IMR-90 (cell line): ENCODE data around the gene CELA3A. TPM values are rescaled to one million over a fixed set of nuclear protein-coding genes. Genes with fewer than 3 reads are reported as not detected.

Experiments
- ATAC-seq: fragments of 200-7000 bp; cut with Tn5 transposase; 2 replicates; pipeline ENCODE4 v1.9.1; 2020; ENCODE audit warnings: low read depth, mild to moderate bottlenecking, moderate library complexity
- BruUV-seq: library from RNA; stranded (reverse); fragments of 400-500 nt; replicated peaks from 2 replicates; lab custom pipeline; 2021; lab: Mats Ljungman, UMichigan
- CTCF ChIA-PET: fragments of 300-600 bp; formaldehyde crosslinking; extraction: SDS; loops from one replicate; lab custom pipeline; 2021; ENCODE audit warnings: antibody characterized with exemption; lab: Yijun Ruan, JAX
- POLR2A ChIA-PET: fragments of 300-600 bp; sonication (Branson Sonifier 250); formaldehyde crosslinking; loops from one replicate; lab custom pipeline; 2022; ENCODE audit warnings: antibody characterized with exemption; ENCODE audit not compliant: unreplicated experiment; lab: Charles Lee
- DNase-seq: peaks from one replicate; pipeline ENCODE4 v3.0.0; 2013
- H2AFZ ChIP-seq: replicated peaks from 2 replicates; pipeline ENCODE3; 2013; ENCODE audit warnings: low read length, mild to moderate bottlenecking; ENCODE audit not compliant: poor library complexity
- H2AK5ac ChIP-seq: 2 replicates; pipeline ENCODE4 v1.6.1; 2013; ENCODE audit warnings: low read depth, low read length, inconsistent platforms
- H2AK9ac ChIP-seq: replicated peaks from 2 replicates; pipeline ENCODE3; 2013; ENCODE audit warnings: mild to moderate bottlenecking, low read depth, low read length, moderate library complexity; ENCODE audit not compliant: poor library complexity
- H2BK120ac ChIP-seq: 2 replicates; pipeline ENCODE4 v1.6.1; 2013; ENCODE audit warnings: low read depth, low read length, inconsistent platforms
- H2BK15ac ChIP-seq: 3 replicates; pipeline ENCODE4 v1.6.1; 2013; ENCODE audit warnings: low read depth, low read length, inconsistent platforms
- H2BK20ac ChIP-seq: 2 replicates; pipeline ENCODE4 v1.6.1; 2013; ENCODE audit warnings: low read depth, mild to moderate bottlenecking, inconsistent platforms, low read length, moderate library complexity
- H2BK5ac ChIP-seq: 2 replicates; pipeline ENCODE4 v1.6.1; 2013; ENCODE audit warnings: mild to moderate bottlenecking, low read depth, low read length, inconsistent platforms; ENCODE audit not compliant: poor library complexity, severe bottlenecking
- H3K14ac ChIP-seq: replicated peaks from 2 replicates; pipeline ENCODE4 v1.6.1; 2013; ENCODE audit warnings: low read depth, low read length, inconsistent platforms
- H3K18ac ChIP-seq: 2 replicates; pipeline ENCODE4 v1.6.1; 2013; ENCODE audit warnings: low read depth, low read length, control low read depth
- H3K23ac ChIP-seq: 2 replicates; pipeline ENCODE4 v1.6.1; 2013; ENCODE audit warnings: low read depth, low read length, inconsistent platforms
- H3K27ac ChIP-seq: 2 replicates; pipeline ENCODE4 v1.5.1; 2013; ENCODE audit warnings: mild to moderate bottlenecking, control low read depth, low read length; ENCODE audit not compliant: insufficient read depth
- H3K27me3 ChIP-seq: 2 replicates; pipeline ENCODE4 v1.6.1; 2013; ENCODE audit warnings: low read length; ENCODE audit not compliant: control insufficient read depth, insufficient read depth
- H3K36me3 ChIP-seq: 2 replicates; pipeline ENCODE4 v1.6.1; 2013; ENCODE audit warnings: low read length, mixed read lengths; ENCODE audit not compliant: control insufficient read depth, insufficient read depth
- H3K4ac ChIP-seq: 2 replicates; pipeline ENCODE4 v1.6.1; 2013; ENCODE audit warnings: low read depth, low read length, inconsistent platforms
- H3K4me1 ChIP-seq: 2 replicates; pipeline ENCODE4 v1.6.1; 2013; ENCODE audit warnings: low read length, mixed read lengths; ENCODE audit not compliant: control insufficient read depth, insufficient read depth
- H3K4me2 ChIP-seq: 2 replicates; pipeline ENCODE4 v1.6.1; 2013; ENCODE audit warnings: low read depth, mild to moderate bottlenecking, control low read depth, low read length, moderate library complexity
- H3K4me3 ChIP-seq: 2 replicates; pipeline ENCODE4 v1.5.1; 2013; ENCODE audit warnings: low read depth, mild to moderate bottlenecking, control low read depth, low read length, moderate library complexity; ENCODE audit not compliant: insufficient read depth
- H3K56ac ChIP-seq: 2 replicates; pipeline ENCODE4 v1.6.1; 2013; ENCODE audit warnings: low read length, inconsistent platforms; ENCODE audit not compliant: insufficient read depth; ENCODE audit errors: extremely low read depth
- H3K79me1 ChIP-seq, 2 experiments: 2 replicates each; pipeline ENCODE4 v1.6.1; 2013; ENCODE audit warnings: low read length in 2 of 2, inconsistent platforms in 1 of 2, low read depth in 1 of 2
- H3K9ac ChIP-seq: 2 replicates; pipeline ENCODE4 v1.6.1; 2013; ENCODE audit warnings: low read depth, low read length, control low read depth
- H3K9me1 ChIP-seq: 2 replicates; pipeline ENCODE4 v1.6.1; 2013; ENCODE audit warnings: low read length, inconsistent platforms; ENCODE audit not compliant: insufficient read depth
- H3K9me3 ChIP-seq: 2 replicates; pipeline ENCODE4 v1.6.1; 2013; ENCODE audit warnings: low read length; ENCODE audit not compliant: control insufficient read depth, insufficient read depth
- H4K20me1 ChIP-seq: 2 replicates; pipeline ENCODE4 v1.6.1; 2013; ENCODE audit warnings: low read length, inconsistent platforms; ENCODE audit not compliant: insufficient read depth
- H4K5ac ChIP-seq: 2 replicates; pipeline ENCODE4 v1.6.1; 2013; ENCODE audit warnings: mild to moderate bottlenecking, low read depth, low read length, control low read depth
- H4K8ac ChIP-seq, 2 experiments: 2 replicates each; pipeline ENCODE4 v1.6.1; 2013; ENCODE audit warnings: low read depth in 2 of 2, low read length in 2 of 2, control low read depth in 1 of 2, inconsistent platforms in 1 of 2
- H4K91ac ChIP-seq: 2 replicates; pipeline ENCODE4 v1.6.1; 2013; ENCODE audit warnings: low read depth, low read length, inconsistent platforms; ENCODE audit not compliant: insufficient read depth
- BHLHE40 ChIP-seq: fragments of 150-350 bp; IDR thresholded peaks from 2 replicates; pipeline ENCODE4 v1.6.1; 2016; ENCODE audit warnings: mild to moderate bottlenecking, low read depth, low read length
- ELK1 ChIP-seq: fragments of 150-350 bp; IDR thresholded peaks from 2 replicates; pipeline ENCODE4 v1.6.1; 2016; ENCODE audit warnings: low read depth, mild to moderate bottlenecking, low read length, moderate library complexity, borderline replicate concordance
- MAZ ChIP-seq: IDR thresholded peaks from 2 replicates; pipeline ENCODE4 v1.6.1; 2012; ENCODE audit warnings: low read depth, mild to moderate bottlenecking, low read length, improper control_type of control experiment, moderate library complexity, borderline replicate concordance
- POLR2A ChIP-seq: IDR thresholded peaks from 2 replicates; pipeline ENCODE4 v1.6.1; 2012; ENCODE audit warnings: mild to moderate bottlenecking, low read depth, low read length
- RAD21 ChIP-seq: IDR thresholded peaks from 2 replicates; pipeline ENCODE4 v1.6.1; 2012; ENCODE audit warnings: low read length, improper control_type of control experiment
- RCOR1 ChIP-seq: IDR thresholded peaks from 2 replicates; pipeline ENCODE4 v1.6.1; 2012; ENCODE audit warnings: mild to moderate bottlenecking, low read length, improper control_type of control experiment; ENCODE audit not compliant: insufficient replicate concordance
- RFX5 ChIP-seq: IDR thresholded peaks from 2 replicates; pipeline ENCODE4 v1.8.0; 2012; ENCODE audit warnings: low read depth, mild to moderate bottlenecking, low read length, moderate library complexity
- SMC3 ChIP-seq: fragments of 150-350 bp; IDR thresholded peaks from 2 replicates; pipeline ENCODE4 v1.6.1; 2016; ENCODE audit warnings: low read depth, mild to moderate bottlenecking, antibody characterized with exemption, low read length, moderate library complexity
- WGBS, 2 experiments: methylation state at CpG; one replicate each; pipeline versions ENCODE4 v1.1.5 to v1.1.7; 2013; ENCODE audit warnings: missing lambda C conversion rate in 2 of 2; ENCODE audit not compliant: insufficient read length in 1 of 2; ENCODE audit errors: extremely low coverage in 2 of 2; 5-methylcytosine and 5-hydroxymethylcytosine counted together
- dilution Hi-C: fragments of 300-500 bp; cut with HindIII; formaldehyde crosslinking; loops from one replicate; pipeline ENCODE4 v1.14.3; 2018; ENCODE audit warnings: low sequenced_read_pairs; ENCODE audit not compliant: unreplicated experiment
- in situ Hi-C: fragments of 300-500 bp; cut with MboI; formaldehyde crosslinking; loops from 3 replicates; pipeline ENCODE4 v1.14.3; 2019; ENCODE audit warnings: low sequenced_read_pairs, inconsistent platforms, mixed read lengths
- intact Hi-C: fragments of 100-400 bp; cut with micrococcal nuclease; formaldehyde crosslinking; loops from 2 replicates; pipeline ENCODE4 v1.10.0; 2022
- polyA plus RNA-seq, 3 experiments: library from polyadenylated mRNA; depleted of rRNA; stranded (reverse); fragments of >200 nt; gene quantifications; 2 replicates each; pipeline ENCODE4 v1.2.3, GENCODE V29; 2012; ENCODE audit warnings: low replicate concordance in 1 of 3
- total RNA-seq: library from RNA; depleted of rRNA; stranded (reverse); fragments of >200 nt; gene quantifications from 2 replicates; pipeline ENCODE4 v1.2.3, GENCODE V29; 2012

The CELA3A gene
- total and polyA plus RNA-seq, 2 of the 4 experiments (the other 2 are of a cell fraction), result not detected

GRCh38 chr1:22040286-22040623, 38.8 kb downstream of the CELA3A start:
- no peak overlapping the region for H2AK9ac ChIP-seq
- no TSS peak for BruUV-seq
- H3K9me1 ChIP-seq, result peaks cover 8% of the 10 kb centered on the region; the same call in 1 of the 2 replicates
- DNase-seq, result no peak
- WGBS, 2 experiments, result no CpG with 5 or more reads among the region's 5 CpGs
- peaks cover 9% of the 10 kb centered on the region for H3K4me1 ChIP-seq
- ChIA-PET CTCF (no interaction called here), POLR2A (no interaction called here)
- no peaks in the 10 kb centered on the region for H3K79me1 ChIP-seq
- H4K5ac ChIP-seq, result no peak overlapping the region
- H2BK20ac ChIP-seq, result no peak overlapping the region; the same call in 1 of the 2 replicates
- dilution Hi-C loops, result no loop called here
- H3K18ac ChIP-seq, result no peak overlapping the region
- no peaks in the 10 kb centered on the region for H3K9me3 ChIP-seq
- no peak overlapping the region for H3K27ac ChIP-seq
- no peaks in the 10 kb centered on the region for H4K20me1 ChIP-seq
- H3K4me3 ChIP-seq, result no peak overlapping the region
- H3K27me3 ChIP-seq, result no peaks in the 10 kb centered on the region
- ATAC-seq, result no peak
- H2AK5ac ChIP-seq, result no peak overlapping the region
- no peaks in the 10 kb centered on the region for H3K36me3 ChIP-seq
- peak overlapping the region; percentile 80 for H2AFZ ChIP-seq
- H3K23ac ChIP-seq, result peak overlapping the region; percentile 71
- no peak overlapping the region for H3K4ac ChIP-seq
- H2BK120ac ChIP-seq, result no peak overlapping the region
- no peak overlapping the region for H3K14ac ChIP-seq
- no peak overlapping the region for H3K9ac ChIP-seq
- intact Hi-C loops, result no loop called here
- no peak overlapping the region for H4K91ac ChIP-seq
- no peak overlapping the region for H2BK15ac ChIP-seq
- H3K56ac ChIP-seq, result no peak overlapping the region
- in situ Hi-C loops, result no loop called here
- H4K8ac ChIP-seq, result no peak overlapping the region
- no peak overlapping the region for H2BK5ac ChIP-seq
- TF ChIP-seq BHLHE40 (no peak), RFX5 (no peak), RAD21 (no peak), MAZ (no peak), POLR2A (no peak), ELK1 (no peak), RCOR1 (no peak), SMC3 (no peak)
- no peak overlapping the region for H3K4me2 ChIP-seq
